OCI-LY3 (cell line): ENCODE data around the gene MMADHC.
"Not testable (repeated sequence)": the region's sequence is repeated elsewhere in the genome, so short reads cannot be mapped to it uniquely, and the experiment has no call there.

ENCODE experiments used
- H2AFZ ChIP-seq: fragments of 200-600, 300-600 bp; shearing (Covaris generic); 2 replicates; pipeline ENCODE4 v1.6.0; 2014; ENCODE audit warnings: antibody characterized with exemption, low read depth, low read length
- H3K27ac ChIP-seq: fragments of 200-600, 300-600 bp; sonication (generic); 2 replicates; pipeline ENCODE4 v1.5.1; 2014; ENCODE audit warnings: mild to moderate bottlenecking, low read length, moderate library complexity, mixed read lengths
- H3K27me3 ChIP-seq: fragments of 200-600, 300-600 bp; sonication (generic); 2 replicates; pipeline ENCODE4 v1.6.1; 2014; ENCODE audit warnings: low read depth, low read length, mixed read lengths
- H3K36me3 ChIP-seq: fragments of 200-600, 300-600 bp; sonication (generic); replicated peaks from 2 replicates; pipeline ENCODE3; 2014; ENCODE audit warnings: low read depth, low read length, mixed read lengths
- H3K4me1 ChIP-seq: fragments of 300-600, 200-600 bp; sonication (generic); 2 replicates; pipeline ENCODE4 v1.6.1; 2014; ENCODE audit warnings: low read length, mixed read lengths
- H3K4me2 ChIP-seq: fragments of 200-600, 300-600 bp; sonication (generic); 2 replicates; pipeline ENCODE4 v1.6.1; 2014; ENCODE audit warnings: low read length, mixed read lengths
- H3K4me3 ChIP-seq: fragments of 300-600, 200-600 bp; sonication (generic); 2 replicates; pipeline ENCODE4 v1.5.1; 2014; ENCODE audit warnings: antibody characterized with exemption, mild to moderate bottlenecking, low read length, moderate library complexity
- H3K79me2 ChIP-seq: fragments of 300-600, 200-600 bp; shearing (Covaris generic); 2 replicates; pipeline ENCODE4 v1.6.1; 2014; ENCODE audit warnings: mild to moderate bottlenecking, low read length, mixed read lengths
- H3K9ac ChIP-seq: fragments of 300-600, 200-600 bp; shearing (Covaris generic); 2 replicates; pipeline ENCODE4 v1.6.0; 2014; ENCODE audit warnings: mild to moderate bottlenecking, low read length, moderate library complexity
- H3K9me3 ChIP-seq: fragments of 200-600, 300-600 bp; shearing (Covaris generic); 2 replicates; pipeline ENCODE4 v1.6.1; 2014; ENCODE audit warnings: low read length, mixed read lengths; ENCODE audit not compliant: insufficient read depth
- H4K20me1 ChIP-seq: fragments of 200-600, 300-600 bp; sonication (generic); 2 replicates; pipeline ENCODE4 v1.6.1; 2016; ENCODE audit warnings: low read length, mixed read lengths; ENCODE audit not compliant: insufficient read depth
- EZH2phosphoT487 ChIP-seq: fragments of 200-600 bp; shearing (Covaris generic); IDR thresholded peaks from 2 replicates; pipeline ENCODE4 v1.6.1; 2018; ENCODE audit warnings: antibody characterized with exemption, mixed run types, low read depth
- TF ChIP-seq, protein P1 (sequence below): fragments of 200-600, 300-600 bp; sonication (generic); IDR thresholded peaks from 2 replicates; pipeline ENCODE4 v1.5.1; 2014; ENCODE audit warnings: antibody characterized with exemption, low read length, low read depth

Gene MMADHC

DNA sequence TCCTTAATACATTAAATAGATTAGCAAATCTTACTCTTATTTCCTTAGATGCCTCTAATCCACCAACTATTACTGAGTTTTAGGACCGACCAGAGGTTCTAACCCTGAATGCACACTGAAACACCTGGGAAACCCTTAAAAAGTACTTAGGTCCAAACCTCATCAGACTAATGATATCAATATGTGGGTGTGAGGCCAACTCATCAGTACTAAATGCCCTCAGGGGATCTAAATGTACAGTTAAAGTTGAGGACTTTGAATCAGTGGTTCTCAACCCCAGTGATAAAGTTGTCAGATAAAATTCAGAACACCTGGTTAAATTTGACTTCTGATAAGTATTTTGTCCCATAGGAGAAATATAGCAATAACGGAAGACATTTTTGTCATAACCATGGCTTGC, 20.9 kb downstream of the MMADHC start:
- no peak overlapping the region for H3K9ac ChIP-seq
- H3K9me3 ChIP-seq: no peaks in the 10 kb centered on the region
- no peak overlapping the region for H3K4me3 ChIP-seq
- no peak overlapping the region for H3K4me2 ChIP-seq
- peaks cover 34% of the 10 kb centered on the region for H3K36me3 ChIP-seq
- no peaks in the 10 kb centered on the region for H3K4me1 ChIP-seq
- H2AFZ ChIP-seq: no peak overlapping the region
- H3K27me3 ChIP-seq: no peaks in the 10 kb centered on the region
- TF ChIP-seq, protein P1, sequence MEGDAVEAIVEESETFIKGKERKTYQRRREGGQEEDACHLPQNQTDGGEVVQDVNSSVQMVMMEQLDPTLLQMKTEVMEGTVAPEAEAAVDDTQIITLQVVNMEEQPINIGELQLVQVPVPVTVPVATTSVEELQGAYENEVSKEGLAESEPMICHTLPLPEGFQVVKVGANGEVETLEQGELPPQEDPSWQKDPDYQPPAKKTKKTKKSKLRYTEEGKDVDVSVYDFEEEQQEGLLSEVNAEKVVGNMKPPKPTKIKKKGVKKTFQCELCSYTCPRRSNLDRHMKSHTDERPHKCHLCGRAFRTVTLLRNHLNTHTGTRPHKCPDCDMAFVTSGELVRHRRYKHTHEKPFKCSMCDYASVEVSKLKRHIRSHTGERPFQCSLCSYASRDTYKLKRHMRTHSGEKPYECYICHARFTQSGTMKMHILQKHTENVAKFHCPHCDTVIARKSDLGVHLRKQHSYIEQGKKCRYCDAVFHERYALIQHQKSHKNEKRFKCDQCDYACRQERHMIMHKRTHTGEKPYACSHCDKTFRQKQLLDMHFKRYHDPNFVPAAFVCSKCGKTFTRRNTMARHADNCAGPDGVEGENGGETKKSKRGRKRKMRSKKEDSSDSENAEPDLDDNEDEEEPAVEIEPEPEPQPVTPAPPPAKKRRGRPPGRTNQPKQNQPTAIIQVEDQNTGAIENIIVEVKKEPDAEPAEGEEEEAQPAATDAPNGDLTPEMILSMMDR: no peak
- no peak overlapping the region for H3K27ac ChIP-seq
- no peaks in the 10 kb centered on the region for H3K79me2 ChIP-seq
- H4K20me1 ChIP-seq: no peaks in the 10 kb centered on the region

DNA sequence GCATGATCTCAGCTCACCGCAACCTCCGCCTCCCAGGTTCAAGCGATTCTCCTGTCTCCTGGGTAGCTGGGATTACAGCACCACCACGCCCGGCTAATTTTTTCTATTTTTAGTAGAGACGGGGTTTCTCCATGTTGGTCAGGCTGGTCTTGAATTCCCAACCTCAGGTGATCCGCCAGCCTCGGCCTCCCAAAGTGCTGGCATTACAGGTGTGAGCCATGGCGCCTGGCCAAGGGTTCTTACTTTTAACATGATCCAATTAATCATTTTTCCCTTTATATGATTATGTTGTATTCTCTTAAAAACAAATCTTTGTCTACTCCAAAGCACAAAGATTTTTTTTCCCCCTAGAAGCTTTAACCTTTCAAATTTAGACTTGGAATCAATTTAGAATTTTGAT, 21.9 kb downstream of the MMADHC start:
- not testable (repeated sequence) for H3K4me1 ChIP-seq, H3K27ac ChIP-seq, H3K9ac ChIP-seq, H3K27me3 ChIP-seq, H2AFZ ChIP-seq, H3K4me2 ChIP-seq, H4K20me1 ChIP-seq, H3K79me2 ChIP-seq, H3K9me3 ChIP-seq, H3K4me3 ChIP-seq
- peaks cover 29% of the 10 kb centered on the region for H3K36me3 ChIP-seq

DNA sequence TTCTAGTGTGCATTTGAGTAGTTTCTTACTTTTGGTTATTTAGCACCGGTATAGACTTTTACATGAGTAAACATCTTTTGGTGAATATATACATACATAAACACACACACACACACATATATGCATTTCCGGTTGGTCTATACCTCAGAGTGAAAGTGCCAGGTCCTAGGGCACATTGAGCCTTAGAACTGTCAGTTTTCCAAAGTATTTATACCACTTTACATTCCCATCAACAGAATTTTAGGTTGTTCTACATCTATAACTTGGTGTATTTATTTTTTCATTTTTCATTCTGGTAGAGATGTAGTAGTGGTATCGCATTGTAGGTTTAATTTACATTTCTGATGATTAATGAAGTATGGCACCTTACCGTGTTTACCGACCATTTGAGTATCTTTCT, 22.6 kb downstream of the MMADHC start:
- H3K4me3 ChIP-seq: no peak overlapping the region
- peaks cover 26% of the 10 kb centered on the region for H3K36me3 ChIP-seq
- H3K9ac ChIP-seq: no peak overlapping the region
- H3K4me1 ChIP-seq: no peaks in the 10 kb centered on the region
- no peak overlapping the region for H2AFZ ChIP-seq
- no peak overlapping the region for H3K4me2 ChIP-seq
- no peaks in the 10 kb centered on the region for H3K79me2 ChIP-seq
- no peaks in the 10 kb centered on the region for H4K20me1 ChIP-seq
- H3K27ac ChIP-seq: no peak overlapping the region
- TF ChIP-seq, protein P1: no peak
- TF ChIP-seq EZH2phosphoT487: no peak
- H3K27me3 ChIP-seq: no peaks in the 10 kb centered on the region
- H3K9me3 ChIP-seq: no peaks in the 10 kb centered on the region

DNA sequence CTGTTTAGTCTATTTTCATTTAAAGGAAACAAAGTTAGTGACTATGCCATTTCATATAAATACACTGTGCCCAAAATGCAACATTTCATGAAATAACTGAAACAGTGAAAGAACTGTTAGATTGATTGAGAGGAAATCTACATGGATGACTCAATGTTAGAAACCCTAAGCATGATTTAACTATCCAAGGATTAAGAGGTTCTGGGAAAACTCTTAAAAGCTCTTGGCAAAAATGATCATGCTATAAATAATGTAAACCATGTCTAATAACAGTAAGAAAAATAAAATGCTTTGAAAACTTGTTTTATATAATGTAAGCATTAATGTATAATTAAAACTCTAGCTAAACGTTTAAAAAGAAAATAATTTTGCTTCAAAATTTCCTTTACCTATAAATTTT, 23.5 kb downstream of the MMADHC start:
- Histone ChIP-seq H3K36me3 (peaks cover 23% of the 10 kb centered on the region), H3K79me2 (no peaks in the 10 kb centered on the region), H3K9ac (no peak overlapping the region), H2AFZ (no peak overlapping the region), H4K20me1 (no peaks in the 10 kb centered on the region), H3K4me1 (no peaks in the 10 kb centered on the region), H3K4me2 (no peak overlapping the region), H3K27me3 (no peaks in the 10 kb centered on the region), H3K9me3 (no peaks in the 10 kb centered on the region), H3K27ac (no peak overlapping the region), H3K4me3 (no peak overlapping the region)
- TF ChIP-seq, protein P1: no peak
- no peak for TF ChIP-seq EZH2phosphoT487

DNA sequence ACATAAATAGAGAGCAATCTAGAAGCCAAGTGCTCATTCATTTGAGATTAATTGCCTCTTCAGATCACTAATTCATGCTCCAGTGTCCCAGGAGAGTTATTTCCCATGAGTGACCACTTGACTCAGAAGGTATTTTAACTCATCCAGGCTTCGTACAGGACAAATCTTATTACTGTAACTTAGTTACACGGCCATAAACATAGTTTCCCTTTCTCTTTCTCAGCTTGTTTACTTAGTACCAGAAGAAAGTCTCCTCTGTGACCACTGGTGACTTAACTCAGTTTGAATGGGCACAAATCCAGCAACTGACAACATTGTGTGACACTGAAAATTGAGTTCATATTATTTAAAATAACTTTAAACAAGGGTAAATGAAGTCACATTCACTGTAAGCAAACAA, 25.3 kb downstream of the MMADHC start:
- Histone ChIP-seq H3K79me2 (no peaks in the 10 kb centered on the region), H3K9me3 (no peaks in the 10 kb centered on the region), H3K4me1 (no peaks in the 10 kb centered on the region), H3K9ac (no peak overlapping the region), H2AFZ (no peak overlapping the region), H3K27me3 (no peaks in the 10 kb centered on the region), H3K4me3 (no peak overlapping the region), H3K27ac (no peak overlapping the region), H3K36me3 (peaks cover 6% of the 10 kb centered on the region), H4K20me1 (no peaks in the 10 kb centered on the region), H3K4me2 (no peak overlapping the region)
- TF ChIP-seq, protein P1: no peak
- no peak for TF ChIP-seq EZH2phosphoT487
